Thyroid gland (tissue), 4 donors: ENCODE data around the gene MIGA1.

Experiments used
- POLR2A ChIP-seq, 2 donors: fragments of 450-650 bp; IDR thresholded peaks; one replicate each; pipeline ENCODE4 v1.6.1; 2017; ENCODE audit warnings: antibody characterized with exemption in 2 of 2, mild to moderate bottlenecking in 2 of 2, moderate library complexity in 1 of 2
- TF ChIP-seq, protein P1 (sequence below), 6 experiments: fragments of 200-600 bp in 3 of 6; fragments of 450-650 bp in 3 of 6; sonication (generic) in 3 of 6; IDR thresholded peaks; one replicate each; pipeline ENCODE4 v1.5.1; 2016 to 2019; ENCODE audit warnings: antibody characterized with exemption in 6 of 6, mild to moderate bottlenecking in 2 of 6, inconsistent platforms in 1 of 6, moderate library complexity in 1 of 6

- TF ChIP-seq, protein P1, sequence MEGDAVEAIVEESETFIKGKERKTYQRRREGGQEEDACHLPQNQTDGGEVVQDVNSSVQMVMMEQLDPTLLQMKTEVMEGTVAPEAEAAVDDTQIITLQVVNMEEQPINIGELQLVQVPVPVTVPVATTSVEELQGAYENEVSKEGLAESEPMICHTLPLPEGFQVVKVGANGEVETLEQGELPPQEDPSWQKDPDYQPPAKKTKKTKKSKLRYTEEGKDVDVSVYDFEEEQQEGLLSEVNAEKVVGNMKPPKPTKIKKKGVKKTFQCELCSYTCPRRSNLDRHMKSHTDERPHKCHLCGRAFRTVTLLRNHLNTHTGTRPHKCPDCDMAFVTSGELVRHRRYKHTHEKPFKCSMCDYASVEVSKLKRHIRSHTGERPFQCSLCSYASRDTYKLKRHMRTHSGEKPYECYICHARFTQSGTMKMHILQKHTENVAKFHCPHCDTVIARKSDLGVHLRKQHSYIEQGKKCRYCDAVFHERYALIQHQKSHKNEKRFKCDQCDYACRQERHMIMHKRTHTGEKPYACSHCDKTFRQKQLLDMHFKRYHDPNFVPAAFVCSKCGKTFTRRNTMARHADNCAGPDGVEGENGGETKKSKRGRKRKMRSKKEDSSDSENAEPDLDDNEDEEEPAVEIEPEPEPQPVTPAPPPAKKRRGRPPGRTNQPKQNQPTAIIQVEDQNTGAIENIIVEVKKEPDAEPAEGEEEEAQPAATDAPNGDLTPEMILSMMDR (IDR thresholded peaks at IDR 0.05): no peak
- TF ChIP-seq POLR2A (IDR thresholded peaks at IDR 0.05): no peak
Measured at GRCh38 chr1:77756052-77756754, 23.2 kb upstream of the MIGA1 start.
